ENCODE measurements around the gene GALNT18.

The GALNT18 gene

GRCh38 chr11:11550534-11550933 is 71.3 kb downstream of the GALNT18 start:
- in situ Hi-C loops (cut with HindIII; ENCODE audit: low sequenced_read_pairs), result no loop called here
- DNase-seq (ENCODE audit: low read depth), result no peak
- TF ChIP-seq CTCF (IDR thresholded peaks at IDR 0.05; ENCODE audit: low read depth, low read length, missing control alignments), result no peak
- H3K4me3 ChIP-seq (ENCODE audit: low read depth, low read length), result no peak overlapping the region

- DNase-seq (ENCODE audit: low read depth), result no peak
- TF ChIP-seq CTCF (IDR thresholded peaks at IDR 0.05; ENCODE audit: low read depth, low read length, missing control alignments), result no peak
- H3K4me3 ChIP-seq (ENCODE audit: low read depth, low read length), result no peak overlapping the region
- in situ Hi-C loops (cut with HindIII; ENCODE audit: low sequenced_read_pairs), result no loop called here
Observed at GRCh38 chr11:11545285-11546275, 76.2 kb downstream of the GALNT18 start.

- no peak for TF ChIP-seq CTCF (IDR thresholded peaks at IDR 0.05; ENCODE audit: low read depth, low read length, missing control alignments)
- in situ Hi-C loops (cut with HindIII; ENCODE audit: low sequenced_read_pairs), result no loop called here
- no peak for DNase-seq (ENCODE audit: low read depth)
- no peak overlapping the region for H3K4me3 ChIP-seq (ENCODE audit: low read depth, low read length)
Observed at GRCh38 chr11:11543656-11544055, 78.1 kb downstream of the GALNT18 start.

- no peak for DNase-seq (ENCODE audit: low read depth)
- no peak overlapping the region for H3K4me3 ChIP-seq (ENCODE audit: low read depth, low read length)
- TF ChIP-seq CTCF (IDR thresholded peaks at IDR 0.05; ENCODE audit: low read depth, low read length, missing control alignments), result no peak
- in situ Hi-C loops (cut with HindIII; ENCODE audit: low sequenced_read_pairs), result no loop called here
Observed at GRCh38 chr11:11540157-11540556, 81.6 kb downstream of the GALNT18 start.

- H3K4me3 ChIP-seq (ENCODE audit: low read depth, low read length), result no peak overlapping the region
- in situ Hi-C loops (cut with HindIII; ENCODE audit: low sequenced_read_pairs), result no loop called here
- no peak for DNase-seq (ENCODE audit: low read depth)
- TF ChIP-seq CTCF (IDR thresholded peaks at IDR 0.05; ENCODE audit: low read depth, low read length, missing control alignments), result no peak
Observed at GRCh38 chr11:11538277-11538960, 83.4 kb downstream of the GALNT18 start.

GRCh38 chr11:11537871-11538270 is 83.9 kb downstream of the GALNT18 start:
- no peak overlapping the region for H3K4me3 ChIP-seq (ENCODE audit: low read depth, low read length)
- in situ Hi-C loops (cut with HindIII; ENCODE audit: low sequenced_read_pairs), result no loop called here
- no peak for TF ChIP-seq CTCF (IDR thresholded peaks at IDR 0.05; ENCODE audit: low read depth, low read length, missing control alignments)
- DNase-seq (ENCODE audit: low read depth), result no peak

Data from astrocyte of the cerebellum (primary cell).